NB4 (cell line): ENCODE measurements around the gene ROPN1L.
A peak's percentile ranks its signal among the peaks of the same experiment; 100 is the strongest.

Experiments
- DNase-seq: peaks from one replicate; pipeline ENCODE4 v3.0.0; 2010; ENCODE audit warnings: low read depth
- H3K4me3 ChIP-seq: one replicate; pipeline ENCODE4 v1.5.1; 2011; ENCODE audit warnings: mild to moderate bottlenecking, low read depth, low read length, moderate library complexity
- MYC ChIP-seq: IDR thresholded peaks from 2 replicates; pipeline ENCODE4 v1.6.1; 2011; ENCODE audit warnings: low read depth, low read length
- POLR2A ChIP-seq: IDR thresholded peaks from 2 replicates; pipeline ENCODE4 v1.6.1; 2011; ENCODE audit warnings: mild to moderate bottlenecking; ENCODE audit not compliant: insufficient read length; ENCODE audit errors: extremely low read depth
- TF ChIP-seq, protein P1 (sequence below): IDR thresholded peaks from 2 replicates; pipeline ENCODE4 v1.6.1; 2011; ENCODE audit warnings: low read depth, low read length
- TF ChIP-seq, protein P2 (sequence below): IDR thresholded peaks from one replicate; pipeline ENCODE4 v1.5.1; 2012; ENCODE audit warnings: low read depth, low read length

Gene ROPN1L

DNA sequence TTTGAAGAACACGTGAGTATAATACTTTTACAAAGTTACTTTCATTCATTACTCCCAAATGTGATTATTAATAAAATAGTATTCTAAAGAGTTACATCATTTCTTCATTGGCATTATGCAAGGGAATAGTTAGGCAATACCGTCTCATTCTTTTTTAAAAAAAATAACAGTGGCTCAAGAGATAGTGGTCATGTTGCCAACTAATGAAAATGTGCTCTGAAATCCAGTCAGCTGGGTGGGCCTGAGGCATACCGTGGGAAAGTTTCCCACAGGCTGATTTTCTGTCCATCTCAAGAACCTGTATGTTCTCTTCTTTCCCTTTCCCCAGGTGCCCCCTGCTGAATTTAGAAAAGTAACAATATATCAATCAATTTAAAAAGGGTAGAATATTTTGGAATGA is 40.8 kb upstream of the ROPN1L start:
- TF ChIP-seq, protein P1, sequence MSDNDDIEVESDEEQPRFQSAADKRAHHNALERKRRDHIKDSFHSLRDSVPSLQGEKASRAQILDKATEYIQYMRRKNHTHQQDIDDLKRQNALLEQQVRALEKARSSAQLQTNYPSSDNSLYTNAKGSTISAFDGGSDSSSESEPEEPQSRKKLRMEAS: no peak
- TF ChIP-seq POLR2A: no peak
- no peak for TF ChIP-seq MYC
- TF ChIP-seq, protein P2, sequence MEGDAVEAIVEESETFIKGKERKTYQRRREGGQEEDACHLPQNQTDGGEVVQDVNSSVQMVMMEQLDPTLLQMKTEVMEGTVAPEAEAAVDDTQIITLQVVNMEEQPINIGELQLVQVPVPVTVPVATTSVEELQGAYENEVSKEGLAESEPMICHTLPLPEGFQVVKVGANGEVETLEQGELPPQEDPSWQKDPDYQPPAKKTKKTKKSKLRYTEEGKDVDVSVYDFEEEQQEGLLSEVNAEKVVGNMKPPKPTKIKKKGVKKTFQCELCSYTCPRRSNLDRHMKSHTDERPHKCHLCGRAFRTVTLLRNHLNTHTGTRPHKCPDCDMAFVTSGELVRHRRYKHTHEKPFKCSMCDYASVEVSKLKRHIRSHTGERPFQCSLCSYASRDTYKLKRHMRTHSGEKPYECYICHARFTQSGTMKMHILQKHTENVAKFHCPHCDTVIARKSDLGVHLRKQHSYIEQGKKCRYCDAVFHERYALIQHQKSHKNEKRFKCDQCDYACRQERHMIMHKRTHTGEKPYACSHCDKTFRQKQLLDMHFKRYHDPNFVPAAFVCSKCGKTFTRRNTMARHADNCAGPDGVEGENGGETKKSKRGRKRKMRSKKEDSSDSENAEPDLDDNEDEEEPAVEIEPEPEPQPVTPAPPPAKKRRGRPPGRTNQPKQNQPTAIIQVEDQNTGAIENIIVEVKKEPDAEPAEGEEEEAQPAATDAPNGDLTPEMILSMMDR: no peak
- no peak overlapping the region for H3K4me3 ChIP-seq
- no peak for DNase-seq

DNA sequence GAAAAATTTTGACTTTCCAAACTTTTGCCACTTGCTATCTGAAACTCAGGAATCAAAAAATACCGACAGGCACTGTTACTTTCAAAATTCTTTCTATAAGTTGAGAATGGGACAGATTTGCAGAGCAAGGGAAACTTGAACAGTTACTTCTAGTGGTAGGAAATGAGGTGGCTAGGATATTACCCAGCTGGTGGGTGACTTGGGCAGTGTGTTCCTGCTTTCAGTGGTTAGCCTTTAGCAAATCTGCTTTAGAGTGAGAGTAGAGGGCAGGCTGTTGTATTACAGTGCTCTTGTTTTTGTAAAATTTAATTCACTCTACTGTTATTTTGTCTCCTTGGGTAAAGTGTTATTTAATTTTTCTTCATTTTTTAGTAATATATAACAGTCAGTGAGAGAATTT is 40.2 kb upstream of the ROPN1L start:
- DNase-seq: no peak
- TF ChIP-seq MYC: no peak
- TF ChIP-seq, protein P1: no peak
- H3K4me3 ChIP-seq: no peak overlapping the region

DNA sequence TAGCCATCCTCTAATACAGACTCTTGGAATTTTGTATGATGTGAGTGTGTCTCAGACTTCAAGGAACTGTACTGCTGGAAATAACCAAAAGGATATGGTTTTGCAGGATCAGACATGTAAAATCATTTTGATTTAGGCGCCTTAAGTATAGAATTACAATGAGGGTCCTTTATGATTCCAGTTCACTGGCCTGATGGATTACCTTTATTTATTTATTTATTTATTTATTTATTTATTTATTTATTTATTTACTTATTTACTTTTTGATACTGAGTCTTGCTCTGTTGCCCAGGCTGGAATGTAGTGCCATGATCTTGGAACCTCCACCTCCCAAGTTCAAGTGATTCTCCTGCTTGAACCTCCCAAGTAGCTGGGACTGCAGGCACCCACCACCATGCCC is 37.9 kb upstream of the ROPN1L start:
- H3K4me3 ChIP-seq: no peak overlapping the region
- no peak for DNase-seq
- TF ChIP-seq MYC (no peak), POLR2A (no peak)
- TF ChIP-seq, protein P2: no peak
- TF ChIP-seq, protein P1: no peak

- TF ChIP-seq POLR2A (no peak), MYC (no peak)
- TF ChIP-seq, protein P2: no peak
- TF ChIP-seq, protein P1: no peak
- DNase-seq: no peak
- H3K4me3 ChIP-seq: no peak overlapping the region
Observed at GRCh38 chr5:10406651-10407050, 35.0 kb upstream of the ROPN1L start.

DNA sequence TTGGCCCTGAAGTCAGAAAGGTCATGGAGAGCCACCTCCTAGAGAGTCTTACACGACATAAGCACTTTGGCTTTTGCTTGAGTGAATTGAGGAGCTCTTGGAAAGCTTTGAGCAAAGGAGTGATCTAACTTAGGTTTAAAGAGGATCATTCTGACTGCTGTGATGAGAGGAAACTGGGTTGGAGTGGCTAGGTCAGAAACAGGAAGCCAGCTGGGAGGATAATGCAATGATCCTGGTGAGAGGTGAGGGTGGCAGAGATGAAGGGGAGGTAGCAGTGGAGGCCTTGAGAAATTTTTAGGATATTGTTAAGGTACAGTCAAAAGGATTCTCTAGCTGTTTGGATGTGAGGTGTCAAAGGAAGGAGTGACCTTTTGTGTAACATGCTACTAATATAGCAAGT is 32.2 kb upstream of the ROPN1L start:
- TF ChIP-seq POLR2A: no peak
- TF ChIP-seq, protein P2: no peak
- TF ChIP-seq, protein P1: no peak
- TF ChIP-seq MYC: no peak
- H3K4me3 ChIP-seq: no peak overlapping the region
- DNase-seq: peak; percentile 13

DNA sequence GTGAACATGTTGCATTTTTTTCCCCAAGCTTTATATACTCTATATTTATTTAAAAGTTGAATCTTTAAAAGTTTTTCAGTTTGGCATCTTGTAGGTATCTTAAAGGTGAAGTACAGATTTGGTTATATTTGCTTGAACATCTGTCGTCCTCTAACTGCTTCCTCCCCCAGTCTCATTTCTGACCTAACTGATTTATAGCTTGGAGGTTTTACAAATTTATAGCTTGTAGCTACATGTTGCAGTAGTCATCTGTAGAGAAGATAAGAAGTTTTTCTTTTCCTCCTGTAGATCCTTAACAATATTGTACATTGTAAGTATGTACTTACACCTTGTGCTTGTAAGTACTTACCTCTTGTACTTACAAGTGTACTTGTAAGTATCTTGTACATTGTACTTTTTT is 31.0 kb upstream of the ROPN1L start:
- no peak overlapping the region for H3K4me3 ChIP-seq
- no peak for DNase-seq
- TF ChIP-seq, protein P1: no peak
- TF ChIP-seq MYC (no peak), POLR2A (no peak)
- TF ChIP-seq, protein P2: no peak
